SU-DHL-6 (cell line): ENCODE measurements around the gene MARCHF10.

Experiments
- H2AFZ ChIP-seq: fragments of 200-600 bp; sonication (generic); 2 replicates; pipeline ENCODE4 v1.6.1; 2014; ENCODE audit warnings: low read depth, mild to moderate bottlenecking, moderate library complexity, mixed read lengths, antibody characterized with exemption, low read length; ENCODE audit not compliant: severe bottlenecking
- H3F3A ChIP-seq: fragments of 200-600 bp; shearing (Covaris generic); 2 replicates; pipeline ENCODE4 v1.6.0; 2016; ENCODE audit warnings: antibody characterized with exemption, mild to moderate bottlenecking; ENCODE audit not compliant: insufficient read depth
- H3K27ac ChIP-seq: fragments of 200-600 bp; sonication (generic); 2 replicates; pipeline ENCODE4 v1.5.1; 2016; ENCODE audit warnings: low read depth, mild to moderate bottlenecking, low read length, moderate library complexity, mixed read lengths
- H3K27me3 ChIP-seq: fragments of 200-600 bp; sonication (generic), shearing (Covaris generic); 2 replicates; pipeline ENCODE4 v1.6.0; 2014; ENCODE audit warnings: mild to moderate bottlenecking, low read length
- H3K36me3 ChIP-seq: fragments of 200-600 bp; sonication (generic); 2 replicates; pipeline ENCODE4 v1.6.1; 2014; ENCODE audit warnings: mild to moderate bottlenecking, low read length, mixed read lengths
- H3K4me2 ChIP-seq: fragments of 300-600, 200-600 bp; shearing (Covaris generic), sonication (generic); 2 replicates; pipeline ENCODE4 v1.6.0; 2014; ENCODE audit warnings: low read length, low read depth, mild to moderate bottlenecking; ENCODE audit not compliant: poor library complexity, severe bottlenecking
- H3K4me3 ChIP-seq: fragments of 200-600 bp; sonication (generic); 2 replicates; pipeline ENCODE4 v1.5.1; 2014; ENCODE audit warnings: antibody characterized with exemption, low read length, mild to moderate bottlenecking, mixed read lengths; ENCODE audit not compliant: insufficient read depth, poor library complexity, severe bottlenecking
- H3K79me2 ChIP-seq: fragments of 200-600 bp; sonication (generic); 2 replicates; pipeline ENCODE4 v1.6.1; 2014; ENCODE audit warnings: mild to moderate bottlenecking, low read length, moderate library complexity; ENCODE audit not compliant: insufficient read depth
- H3K9ac ChIP-seq: fragments of 200-600 bp; sonication (generic); 2 replicates; pipeline ENCODE4 v1.7.0; 2014; ENCODE audit warnings: mild to moderate bottlenecking, low read length
- H3K9me2 ChIP-seq: fragments of 200-600 bp; sonication (generic); replicated peaks from 2 replicates; pipeline ENCODE4 v1.6.1; 2014; ENCODE audit warnings: low read length; ENCODE audit not compliant: insufficient read depth
- H3K9me3 ChIP-seq: fragments of 200-600 bp; sonication (generic); 2 replicates; pipeline ENCODE4 v1.6.1; 2014; ENCODE audit warnings: low read length, mixed read lengths; ENCODE audit not compliant: insufficient read depth
- H4K20me1 ChIP-seq: fragments of 200-600 bp; sonication (generic); 2 replicates; pipeline ENCODE4 v1.6.1; 2014; ENCODE audit warnings: low read depth, mild to moderate bottlenecking, antibody characterized with exemption, low read length, moderate library complexity, mixed read lengths
- CTCF ChIP-seq: fragments of 200-600 bp; sonication (generic); IDR thresholded peaks from one replicate; pipeline ENCODE4 v1.5.1; 2017; ENCODE audit warnings: antibody characterized with exemption, mild to moderate bottlenecking, low read length, moderate library complexity; ENCODE audit not compliant: insufficient read depth, poor library complexity, severe bottlenecking
- EZH2phosphoT487 ChIP-seq: fragments of 200-600 bp; sonication (generic), shearing (Covaris generic); conservative IDR thresholded peaks from 2 replicates; pipeline ENCODE4 v1.6.1; 2018; ENCODE audit warnings: mild to moderate bottlenecking, antibody characterized with exemption, low read length, moderate library complexity, mixed read lengths

Gene MARCHF10

GRCh38 chr17:62808576-62808970 is 459 bp upstream of the MARCHF10 start:
- no peak overlapping the region for H3K27ac ChIP-seq
- no peaks in the 10 kb centered on the region for H3F3A ChIP-seq
- H3K27me3 ChIP-seq: no peaks in the 10 kb centered on the region
- no peak overlapping the region for H3K4me3 ChIP-seq
- H3K36me3 ChIP-seq: no peaks in the 10 kb centered on the region
- H4K20me1 ChIP-seq: no peaks in the 10 kb centered on the region
- no peak overlapping the region for H3K9ac ChIP-seq
- H3K9me3 ChIP-seq: no peaks in the 10 kb centered on the region
- H3K9me2 ChIP-seq: no peaks in the 10 kb centered on the region
- no peak overlapping the region for H3K4me2 ChIP-seq
- no peak overlapping the region for H2AFZ ChIP-seq
- no peaks in the 10 kb centered on the region for H3K79me2 ChIP-seq
- TF ChIP-seq EZH2phosphoT487 (no peak), CTCF (no peak)

- no peaks in the 10 kb centered on the region for H3K9me2 ChIP-seq
- no peak overlapping the region for H3K4me3 ChIP-seq
- H3K27me3 ChIP-seq: no peaks in the 10 kb centered on the region
- no peaks in the 10 kb centered on the region for H4K20me1 ChIP-seq
- H3K9ac ChIP-seq: no peak overlapping the region
- H3K4me2 ChIP-seq: no peak overlapping the region
- H3K27ac ChIP-seq: no peak overlapping the region
- H3K36me3 ChIP-seq: no peaks in the 10 kb centered on the region
- H2AFZ ChIP-seq: no peak overlapping the region
- TF ChIP-seq CTCF (no peak), EZH2phosphoT487 (no peak)
- H3K79me2 ChIP-seq: no peaks in the 10 kb centered on the region
- H3F3A ChIP-seq: no peaks in the 10 kb centered on the region
- H3K9me3 ChIP-seq: no peaks in the 10 kb centered on the region
These were observed 2.9 kb downstream of the MARCHF10 start for GRCh38 chr17:62805234-62805633.

DNA sequence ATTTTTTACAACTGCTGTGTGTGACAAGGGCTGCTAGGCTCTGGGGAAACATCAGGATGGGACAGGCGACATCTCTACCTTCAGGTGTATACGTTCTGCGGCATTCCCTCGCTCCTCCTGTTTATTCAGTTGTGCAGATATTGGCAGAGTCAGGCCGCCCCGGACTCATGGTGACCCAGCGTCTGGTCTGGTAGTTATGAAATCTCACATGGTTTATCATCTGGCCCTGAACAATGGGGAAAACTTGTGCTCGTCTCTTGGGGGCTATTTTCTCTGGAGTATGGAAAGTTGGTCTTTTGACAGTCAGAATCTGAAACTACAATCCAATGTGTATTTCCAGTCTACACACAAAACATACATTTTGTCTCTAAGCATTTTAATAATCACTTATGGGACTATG is 3.3 kb downstream of the MARCHF10 start:
- Histone ChIP-seq H3K27ac (no peak overlapping the region), H3K79me2 (no peaks in the 10 kb centered on the region), H4K20me1 (no peaks in the 10 kb centered on the region), H3K9me2 (no peaks in the 10 kb centered on the region), H3K9me3 (no peaks in the 10 kb centered on the region), H3K4me3 (no peak overlapping the region), H3K27me3 (no peaks in the 10 kb centered on the region), H3K36me3 (no peaks in the 10 kb centered on the region), H2AFZ (no peak overlapping the region), H3K4me2 (no peak overlapping the region), H3K9ac (no peak overlapping the region), H3F3A (no peaks in the 10 kb centered on the region)
- TF ChIP-seq CTCF (no peak), EZH2phosphoT487 (no peak)

DNA sequence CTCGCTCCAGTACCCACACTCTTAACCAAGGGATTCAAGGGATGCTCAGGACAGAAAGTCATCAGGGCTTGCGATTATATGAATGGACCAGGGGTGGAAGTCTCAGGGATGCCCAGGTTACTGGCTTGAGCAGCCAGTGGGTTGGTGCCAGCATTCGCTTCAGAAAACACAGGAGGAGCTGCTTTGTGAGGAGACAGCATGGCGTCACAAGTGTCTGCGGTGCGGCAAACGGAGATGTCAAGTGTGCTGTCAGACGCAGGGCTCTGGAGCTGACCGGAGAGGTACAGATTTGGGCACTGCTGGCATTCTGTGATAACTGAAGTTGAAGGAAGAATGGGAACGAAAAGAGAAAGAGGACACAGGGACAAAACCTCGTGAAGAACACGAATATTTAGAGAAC is 4.1 kb downstream of the MARCHF10 start:
- no peak overlapping the region for H3K4me2 ChIP-seq

More for the DNA sequence above, 4.1 kb downstream of the MARCHF10 start:
- Histone ChIP-seq H3K4me3 (no peak overlapping the region), H3K27ac (no peak overlapping the region), H3K9me2 (no peaks in the 10 kb centered on the region), H2AFZ (no peak overlapping the region), H3K36me3 (no peaks in the 10 kb centered on the region), H3K9ac (no peak overlapping the region), H4K20me1 (no peaks in the 10 kb centered on the region), H3K27me3 (no peaks in the 10 kb centered on the region), H3K79me2 (no peaks in the 10 kb centered on the region), H3F3A (no peaks in the 10 kb centered on the region), H3K9me3 (no peaks in the 10 kb centered on the region)
- no peak for TF ChIP-seq EZH2phosphoT487
- no peak for TF ChIP-seq CTCF
